HepG2 (cell line): ENCODE results near the gene ITIH6. TPM values are rescaled to one million over a fixed set of nuclear protein-coding genes. Genes with fewer than 3 reads are reported as not detected.

Source experiments
- ARID4A ChIP-seq: sonication (generic); formaldehyde crosslinking; IDR thresholded peaks from 2 replicates; pipeline ENCODE4 v1.5.0; 2020; ENCODE audit warnings: mild to moderate bottlenecking, missing genetic modification reagents, borderline replicate concordance
- BHLHE40 ChIP-seq: IDR thresholded peaks from 2 replicates; pipeline ENCODE4 v1.6.1; 2011; ENCODE audit warnings: low read length, improper control_type of control experiment
- CEBPB ChIP-seq: IDR thresholded peaks from 2 replicates; pipeline ENCODE4 v1.6.1; 2011; ENCODE audit warnings: low read depth, low read length, improper control_type of control experiment, borderline replicate concordance
- EP300 ChIP-seq, 3 experiments: sonication (generic) in 1 of 3; formaldehyde crosslinking in 1 of 3; IDR thresholded peaks; 2 replicates each; pipeline versions ENCODE4 v1.5.1 to v1.6.1; 2011 to 2020; ENCODE audit warnings: low read depth in 2 of 3, low read length in 2 of 3, borderline replicate concordance in 1 of 3, improper control_type of control experiment in 1 of 3, mild to moderate bottlenecking in 1 of 3, missing genetic modification reagents in 1 of 3, moderate library complexity in 1 of 3
- PHF5A ChIP-seq: IDR thresholded peaks from one replicate; pipeline ENCODE4 v1.6.1; 2018; ENCODE audit warnings: low read depth, missing genetic modification reagents; ENCODE audit not compliant: unreplicated experiment
- PHF8 ChIP-seq: sonication (generic); formaldehyde crosslinking; IDR thresholded peaks from 2 replicates; pipeline ENCODE4 v1.5.0; 2020; ENCODE audit warnings: missing genetic modification reagents
- PRDM4 ChIP-seq: sonication (generic); formaldehyde crosslinking; IDR thresholded peaks from 2 replicates; pipeline ENCODE4 v1.9.0; 2021; ENCODE audit warnings: missing genetic modification reagents, borderline replicate concordance
- RNF219 ChIP-seq: sonication (generic); formaldehyde crosslinking; IDR thresholded peaks from 2 replicates; pipeline ENCODE4 v1.5.0; 2020; ENCODE audit warnings: mild to moderate bottlenecking, missing genetic modification reagents
- ZNF646 ChIP-seq: sonication (generic); formaldehyde crosslinking; IDR thresholded peaks from 2 replicates; pipeline ENCODE4 v1.9.0; 2021; ENCODE audit warnings: mild to moderate bottlenecking, missing genetic modification reagents
- ZNF737 ChIP-seq: sonication (generic); formaldehyde crosslinking; IDR thresholded peaks from 2 replicates; pipeline ENCODE4 v1.5.0; 2020; ENCODE audit warnings: missing genetic modification reagents, mild to moderate bottlenecking, borderline replicate concordance
- ZNF788 ChIP-seq: sonication (generic); formaldehyde crosslinking; IDR thresholded peaks from 2 replicates; pipeline ENCODE4 v1.5.0; 2020; ENCODE audit warnings: mild to moderate bottlenecking, missing genetic modification reagents, borderline replicate concordance
- polyA plus RNA-seq, 8 experiments: library from polyadenylated mRNA; depleted of rRNA in 3 of 8; stranded (reverse) in 7 of 8; unstranded in 1 of 8; fragments of >200 nt; fragmentation: Illumina TruSeq in 4 of 8; extraction: Trizol in 4 of 8; gene quantifications; 2 replicates each; pipeline versions ENCODE4 v1.2.1 to v1.2.3, GENCODE V29; 2011 to 2016; ENCODE audit warnings: low read depth in 4 of 8, missing spikeins in 1 of 8, mixed read lengths in 1 of 8; ENCODE audit not compliant: insufficient read depth in 1 of 8
- total RNA-seq, 5 experiments: library from RNA; depleted of rRNA; stranded (reverse); fragments of >200 nt; fragmentation: Illumina TruSeq; extraction: Trizol; gene quantifications; 2 replicates each; pipeline ENCODE4 v1.2.3, GENCODE V29; 2016; ENCODE audit warnings: low read depth in 1 of 5

Gene ITIH6
- total and polyA plus RNA-seq, 2 of the 13 experiments (the other 11 are each of a cell fraction or from before 2014, with no cell fraction given), result not detected

GRCh38 chrX:54708404-54708803 is 89.7 kb downstream of the ITIH6 start (continued):
- TF ChIP-seq ZNF646 (CRISPR knock-in tag), result no peak
- TF ChIP-seq BHLHE40, result no peak
- no peak for TF ChIP-seq ZNF788 (CRISPR knock-in tag)
- TF ChIP-seq PHF5A (CRISPR knock-in tag), result no peak
- peak in 1 of 2 experiments; percentile 16; a peak in 1 of 4 replicates for TF ChIP-seq EP300 (IDR thresholded peaks at IDR 0.05; ENCODE audit: low read depth in 2 of 2, low read length in 2 of 2)
- TF ChIP-seq EP300 (CRISPR knock-in tag; IDR thresholded peaks at IDR 0.05; ENCODE audit: borderline replicate concordance), result no peak
- no peak for TF ChIP-seq PRDM4 (CRISPR knock-in tag)
- TF ChIP-seq ZNF737 (CRISPR knock-in tag), result no peak
- no peak for TF ChIP-seq PHF8
- no peak for TF ChIP-seq ARID4A (CRISPR knock-in tag)
- TF ChIP-seq RNF219 (CRISPR knock-in tag), result no peak
- peak; percentile 57; the same call in 1 of the 2 replicates for TF ChIP-seq CEBPB
